GM03348 (cell line): ENCODE results near the gene TMEM45A.
"Not testable (repeated sequence)": the region's sequence is repeated elsewhere in the genome, so short reads cannot be mapped to it uniquely, and the experiment has no call there.

Experiments
- DNase-seq: peaks from one replicate; pipeline ENCODE4 v3.0.0; 2012; ENCODE audit warnings: low spot score

The TMEM45A gene

GRCh38 chr3:100533176-100533575 is 40.8 kb downstream of the TMEM45A start:
- DNase-seq, result peak; percentile 78

DNA sequence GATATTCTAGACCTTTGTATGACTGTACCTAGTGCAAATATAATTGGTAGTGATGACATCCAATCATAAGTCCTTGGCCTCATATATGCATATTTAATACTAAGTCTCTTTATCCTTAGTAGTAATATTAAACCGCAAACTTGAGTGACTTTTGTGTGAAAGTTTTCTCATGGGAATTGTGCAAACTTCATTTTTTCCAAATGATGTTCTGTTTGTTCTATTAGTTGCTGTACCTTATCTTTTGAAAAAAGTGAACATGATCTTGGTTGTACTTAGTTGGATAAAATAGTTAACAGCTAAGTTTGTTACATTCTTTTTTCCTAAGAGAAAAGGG is 43.2 kb downstream of the TMEM45A start:
- no peak for DNase-seq

DNA sequence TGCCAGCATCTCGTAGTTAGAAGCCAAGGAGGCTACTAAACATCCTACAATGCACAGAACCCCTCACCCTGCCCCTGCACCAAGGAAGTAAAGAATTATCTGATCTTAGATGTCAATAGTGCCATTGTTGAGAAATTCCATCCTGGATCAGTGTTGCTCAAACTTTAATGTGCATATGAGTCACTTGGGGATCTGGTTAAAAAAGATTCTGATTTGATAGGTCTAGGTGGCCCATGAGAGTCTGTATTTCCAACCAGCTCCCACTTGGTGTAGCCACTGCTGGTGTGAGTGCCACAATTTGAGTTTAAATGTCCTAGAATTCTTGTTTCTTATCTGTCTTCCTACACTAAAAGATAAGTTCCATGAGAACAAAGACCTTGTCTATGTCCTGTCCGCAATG is 43.7 kb downstream of the TMEM45A start:
- no peak for DNase-seq

GRCh38 chr3:100537646-100538338 is 45.4 kb downstream of the TMEM45A start:
- no peak for DNase-seq

DNA sequence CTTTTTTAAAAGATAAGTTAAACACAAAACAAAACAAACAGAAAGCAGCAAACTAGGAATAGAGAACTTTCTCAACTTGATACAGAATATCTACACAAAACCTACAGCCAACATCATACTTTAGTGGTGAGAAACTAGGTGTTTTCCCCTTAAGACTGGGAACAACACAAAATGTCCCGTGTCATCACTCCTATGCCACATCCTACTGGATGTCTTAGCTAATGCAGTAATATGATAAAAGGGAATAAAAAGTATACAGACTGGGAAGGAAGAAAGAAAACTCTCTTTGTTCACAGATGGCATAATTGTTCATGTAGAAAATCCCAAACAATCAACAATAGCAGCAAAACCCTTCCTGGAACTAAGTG is 45.9 kb downstream of the TMEM45A start:
- no peak for DNase-seq

DNA sequence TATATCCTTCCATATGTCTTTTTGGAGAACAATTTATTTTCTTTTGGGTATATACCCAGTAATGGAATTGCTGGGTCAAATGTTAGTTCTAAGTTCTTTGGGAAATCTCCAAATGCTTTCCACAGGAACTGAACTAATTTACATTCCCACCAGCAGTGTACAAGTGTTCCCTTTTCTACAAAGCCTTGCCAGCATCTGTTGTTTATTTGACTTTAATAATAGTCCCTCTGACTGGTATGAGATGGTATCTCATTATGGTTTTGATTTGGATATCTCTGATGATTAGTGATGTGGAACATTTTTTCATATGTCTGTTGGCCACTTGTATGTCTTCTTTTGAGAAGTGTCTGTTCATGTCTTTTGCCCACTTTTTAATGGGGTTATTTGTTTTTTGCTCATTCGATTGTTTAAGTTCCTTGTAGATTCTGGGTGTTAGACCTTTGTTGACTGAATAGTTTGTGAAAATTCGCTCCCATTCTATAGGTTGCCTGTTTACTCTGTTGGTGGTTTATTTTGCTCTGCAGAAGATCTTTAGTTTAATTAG is 48.4 kb downstream of the TMEM45A start:
- no peak for DNase-seq

- not testable (repeated sequence) for DNase-seq
Observed at GRCh38 chr3:100541428-100541827, 49.0 kb downstream of the TMEM45A start.

DNA sequence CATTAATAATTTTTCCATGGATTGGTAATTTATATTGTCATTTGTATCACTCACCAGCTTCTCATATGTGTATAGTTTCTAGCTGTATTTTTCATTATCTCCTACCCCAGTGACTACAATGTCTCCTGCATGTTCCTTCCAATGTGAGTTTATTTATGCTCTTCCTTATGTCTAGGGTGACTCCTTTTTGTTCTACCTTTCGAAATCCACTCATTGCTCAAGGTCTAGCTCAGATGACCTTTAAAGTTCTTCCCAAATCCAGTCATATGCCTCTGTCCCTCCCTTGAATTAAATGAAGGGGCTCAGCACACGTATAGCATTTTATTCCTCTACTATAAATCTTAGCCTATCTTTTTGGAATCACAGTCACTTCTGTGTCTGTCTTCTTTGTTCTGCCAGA is 53.0 kb downstream of the TMEM45A start:
- DNase-seq, result no peak

GRCh38 chr3:100546020-100546744 is 53.8 kb downstream of the TMEM45A start:
- no peak for DNase-seq

GRCh38 chr3:100548053-100548452 is 55.6 kb downstream of the TMEM45A start:
- DNase-seq, result no peak

GRCh38 chr3:100553618-100554372 is 61.4 kb downstream of the TMEM45A start:
- DNase-seq, result no peak

DNA sequence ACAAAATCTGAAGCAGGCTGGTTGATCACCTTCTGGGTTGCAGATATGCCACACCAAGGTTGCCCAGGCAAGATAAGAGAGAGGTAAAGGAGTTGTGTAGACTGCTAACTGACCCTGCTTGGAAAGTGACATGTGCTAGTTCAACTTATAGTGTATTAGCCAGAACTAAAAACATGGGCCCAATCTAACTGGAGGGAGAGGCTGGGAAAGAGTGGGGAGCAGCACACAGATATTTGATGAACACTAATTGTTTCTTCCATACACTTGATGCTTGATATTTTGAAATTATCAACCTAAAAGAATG is 61.9 kb downstream of the TMEM45A start:
- no peak for DNase-seq

DNA sequence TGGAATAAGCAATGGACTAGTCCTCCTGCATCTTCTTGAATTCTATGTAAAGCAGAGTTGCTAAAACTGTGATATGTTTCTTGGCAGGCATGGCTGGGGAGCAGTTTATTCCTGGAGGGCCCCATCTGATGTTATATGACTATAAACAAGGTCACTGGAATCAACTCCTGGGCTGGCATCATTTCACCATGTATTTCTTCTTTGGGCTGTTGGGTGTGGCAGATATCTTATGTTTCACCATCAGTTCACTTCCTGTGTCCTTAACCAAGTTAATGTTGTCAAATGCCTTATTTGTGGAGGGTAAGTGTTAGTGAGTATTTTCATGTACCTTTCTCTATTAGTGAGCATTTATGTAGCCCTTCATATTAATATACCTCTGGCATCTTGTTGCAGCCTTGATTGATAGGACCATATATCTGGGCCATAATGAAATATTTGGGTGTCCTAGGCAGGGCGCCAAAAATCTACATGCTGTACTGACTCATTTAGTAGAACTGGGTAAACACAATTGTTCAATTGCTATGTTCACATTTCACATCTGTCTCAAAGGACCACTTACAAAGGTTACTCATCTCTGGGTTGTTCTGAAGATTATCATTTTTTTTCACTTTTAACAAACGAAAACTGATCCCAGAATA is 64.4 kb downstream of the TMEM45A start:
- peak; percentile 42 for DNase-seq

DNA sequence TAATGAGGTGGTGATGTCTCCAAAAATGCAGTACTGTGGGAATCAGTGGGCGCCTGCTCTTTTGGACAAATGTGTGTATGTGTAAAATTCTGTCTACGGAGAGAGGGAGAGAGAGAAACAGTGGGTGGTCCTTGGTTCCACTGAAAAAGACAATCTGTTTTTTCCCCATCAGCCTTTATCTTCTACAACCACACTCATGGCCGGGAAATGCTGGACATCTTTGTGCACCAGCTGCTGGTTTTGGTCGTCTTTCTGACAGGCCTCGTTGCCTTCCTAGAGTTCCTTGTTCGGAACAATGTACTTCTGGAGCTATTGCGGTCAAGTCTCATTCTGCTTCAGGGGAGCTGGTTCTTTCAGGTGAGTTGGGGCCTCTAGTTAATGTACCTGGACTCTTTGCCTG is 65.8 kb downstream of the TMEM45A start:
- DNase-seq, result no peak

DNA sequence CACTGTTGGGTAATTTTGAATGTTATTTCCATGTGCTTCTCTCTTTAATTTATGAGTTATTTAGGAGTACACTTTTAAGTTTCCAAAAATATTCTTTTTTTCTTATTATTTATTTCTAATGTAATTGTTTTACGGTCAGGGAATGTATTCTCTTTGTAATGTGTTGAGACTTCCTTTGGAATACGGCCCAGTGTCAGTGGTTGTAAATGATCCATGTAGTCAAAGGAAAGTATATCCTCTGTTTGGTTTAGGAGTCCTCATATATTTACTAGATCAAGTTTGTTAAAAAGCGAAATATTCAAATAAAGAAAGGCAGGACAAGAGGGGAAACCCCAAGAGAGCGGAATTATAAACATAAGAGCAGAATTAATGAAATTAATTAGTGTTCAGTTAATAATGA is 68.0 kb downstream of the TMEM45A start:
- DNase-seq, result no peak

- DNase-seq, result peak; percentile 57
Observed at GRCh38 chr3:100561459-100562158, 69.2 kb downstream of the TMEM45A start.

- DNase-seq, result no peak
Observed at GRCh38 chr3:100562224-100562857, 69.9 kb downstream of the TMEM45A start.

GRCh38 chr3:100563228-100563627 is 70.8 kb downstream of the TMEM45A start:
- DNase-seq, result no peak

- DNase-seq, result no peak
Observed at GRCh38 chr3:100563652-100564211, 71.3 kb downstream of the TMEM45A start.

GRCh38 chr3:100570811-100571210 is 78.4 kb downstream of the TMEM45A start:
- DNase-seq, result peak; percentile 21

DNA sequence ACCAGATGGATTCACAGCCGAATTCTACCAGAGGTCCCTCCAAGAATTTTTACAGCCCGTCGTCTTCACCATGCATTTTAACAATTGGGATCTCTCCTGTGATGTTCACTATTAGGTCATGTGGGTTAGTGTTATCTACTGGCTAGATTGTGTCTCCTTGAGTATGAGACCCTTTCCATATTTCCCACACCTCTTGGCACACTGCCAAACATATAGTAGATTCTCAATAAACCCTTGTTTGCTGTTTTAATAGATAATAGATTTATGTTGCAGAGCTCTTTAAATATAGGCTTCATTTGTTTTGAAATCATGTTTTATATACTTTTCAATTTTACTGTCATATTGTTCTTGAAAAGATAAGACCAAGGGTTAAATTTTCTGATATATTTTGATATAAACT is 82.1 kb downstream of the TMEM45A start:
- no peak for DNase-seq
